ENCODE results near the gene MGAT3.

The MGAT3 gene

GRCh38 chr22:39419096-39419495 lies 37.7 kb upstream of the MGAT3 start:
- Histone ChIP-seq H3K4me3 (ENCODE audit: low read depth, low read length) (no peak overlapping the region), H3K27me3 (no peaks in the 10 kb centered on the region), H3K4me1 (no peaks in the 10 kb centered on the region; the same call in 1 of the 2 replicates), H3K36me3 (peaks cover 65% of the 10 kb centered on the region), H3K9me3 (no peaks in the 10 kb centered on the region)
- DNase-seq: no peak
- no peak for TF ChIP-seq CTCF (IDR thresholded peaks at IDR 0.05; ENCODE audit: low read depth, low read length)

GRCh38 chr22:39419911-39420310 lies 36.9 kb upstream of the MGAT3 start:
- Histone ChIP-seq H3K4me3 (ENCODE audit: low read depth, low read length) (no peak overlapping the region), H3K4me1 (no peaks in the 10 kb centered on the region; the same call in 1 of the 2 replicates), H3K9me3 (no peaks in the 10 kb centered on the region), H3K36me3 (peaks cover 68% of the 10 kb centered on the region), H3K27me3 (no peaks in the 10 kb centered on the region)
- TF ChIP-seq CTCF (IDR thresholded peaks at IDR 0.05; ENCODE audit: low read depth, low read length): no peak
- no peak for DNase-seq

GRCh38 chr22:39421691-39422090 lies 35.1 kb upstream of the MGAT3 start:
- Histone ChIP-seq H3K4me1 (no peaks in the 10 kb centered on the region; the same call in 1 of the 2 replicates), H3K4me3 (ENCODE audit: low read depth, low read length) (no peak overlapping the region), H3K36me3 (peaks cover 61% of the 10 kb centered on the region), H3K9me3 (no peaks in the 10 kb centered on the region), H3K27me3 (no peaks in the 10 kb centered on the region)
- no peak for TF ChIP-seq CTCF (IDR thresholded peaks at IDR 0.05; ENCODE audit: low read depth, low read length)
- DNase-seq: no peak

- DNase-seq: no peak
- TF ChIP-seq CTCF (IDR thresholded peaks at IDR 0.05; ENCODE audit: low read depth, low read length): no peak
- H3K4me3 ChIP-seq (ENCODE audit: low read depth, low read length): no peak overlapping the region
- H3K27me3 ChIP-seq: no peaks in the 10 kb centered on the region
- no peaks in the 10 kb centered on the region for H3K9me3 ChIP-seq
- peaks cover 61% of the 10 kb centered on the region for H3K36me3 ChIP-seq
- H3K4me1 ChIP-seq: no peaks in the 10 kb centered on the region; the same call in 1 of the 2 replicates
Measured at GRCh38 chr22:39422101-39422500, 34.7 kb upstream of the MGAT3 start.

GRCh38 chr22:39422721-39423120 lies 34.1 kb upstream of the MGAT3 start:
- Histone ChIP-seq H3K4me3 (ENCODE audit: low read depth, low read length) (no peak overlapping the region), H3K27me3 (no peaks in the 10 kb centered on the region), H3K4me1 (no peaks in the 10 kb centered on the region; the same call in 1 of the 2 replicates), H3K36me3 (peaks cover 61% of the 10 kb centered on the region), H3K9me3 (no peaks in the 10 kb centered on the region)
- TF ChIP-seq CTCF (IDR thresholded peaks at IDR 0.05; ENCODE audit: low read depth, low read length): no peak
- DNase-seq: no peak

GRCh38 chr22:39423976-39424375 lies 32.8 kb upstream of the MGAT3 start:
- H3K9me3 ChIP-seq: no peaks in the 10 kb centered on the region

More at GRCh38 chr22:39423976-39424375, 32.8 kb upstream of the MGAT3 start:
- no peak for TF ChIP-seq CTCF (IDR thresholded peaks at IDR 0.05; ENCODE audit: low read depth, low read length)
- H3K4me1 ChIP-seq: no peaks in the 10 kb centered on the region
- H3K4me3 ChIP-seq (ENCODE audit: low read depth, low read length): no peak overlapping the region
- peaks cover 57% of the 10 kb centered on the region for H3K36me3 ChIP-seq
- no peak for DNase-seq
- no peaks in the 10 kb centered on the region for H3K27me3 ChIP-seq
